GDM1 (cell line): ENCODE results near the gene PDZD8.
"Not testable (repeated sequence)": the region's sequence is repeated elsewhere in the genome, so short reads cannot be mapped to it uniquely, and the experiment has no call there.

Experiments used
- DNase-seq: peaks from one replicate; lab custom pipeline; 2025; lab: John Stamatoyannopoulos, UW

Gene PDZD8

GRCh38 chr10:117348236-117348635, 27.0 kb downstream of the PDZD8 start:
- no peak for DNase-seq

GRCh38 chr10:117346574-117346973, 28.7 kb downstream of the PDZD8 start:
- no peak for DNase-seq

- no peak for DNase-seq
Observed at GRCh38 chr10:117345143-117345542, 30.1 kb downstream of the PDZD8 start.

- DNase-seq: no peak
Observed at GRCh38 chr10:117342641-117343040, 32.6 kb downstream of the PDZD8 start.

GRCh38 chr10:117341061-117341460, 34.2 kb downstream of the PDZD8 start:
- DNase-seq: no peak

GRCh38 chr10:117339979-117340378, 35.3 kb downstream of the PDZD8 start:
- DNase-seq: no peak

GRCh38 chr10:117339578-117339977, 35.7 kb downstream of the PDZD8 start:
- DNase-seq: no peak

- DNase-seq: no peak
Observed at GRCh38 chr10:117334926-117335325, 40.3 kb downstream of the PDZD8 start.

GRCh38 chr10:117334066-117334465, 41.2 kb downstream of the PDZD8 start:
- DNase-seq: no peak

GRCh38 chr10:117327262-117327661, 48.0 kb downstream of the PDZD8 start:
- DNase-seq: no peak

GRCh38 chr10:117324367-117324766, 50.9 kb downstream of the PDZD8 start:
- no peak for DNase-seq

- no peak for DNase-seq
Observed at GRCh38 chr10:117322260-117322659, 53.0 kb downstream of the PDZD8 start.

GRCh38 chr10:117320050-117320665, 55.1 kb downstream of the PDZD8 start:
- DNase-seq: no peak

GRCh38 chr10:117318909-117319308, 56.3 kb downstream of the PDZD8 start:
- no peak for DNase-seq

- DNase-seq: no peak
Observed at GRCh38 chr10:117316701-117317100, 58.5 kb downstream of the PDZD8 start.

- no peak for DNase-seq
Observed at GRCh38 chr10:117313641-117314040, 61.6 kb downstream of the PDZD8 start.

- DNase-seq: no peak
Observed at GRCh38 chr10:117312430-117312829, 62.8 kb downstream of the PDZD8 start.

- DNase-seq: no peak
Observed at GRCh38 chr10:117311261-117311660, 64.0 kb downstream of the PDZD8 start.

- no peak for DNase-seq
Observed at GRCh38 chr10:117306674-117307073, 68.6 kb downstream of the PDZD8 start.

GRCh38 chr10:117303451-117303850, 71.8 kb downstream of the PDZD8 start:
- DNase-seq: not testable (repeated sequence)

GRCh38 chr10:117300671-117301070, 74.6 kb downstream of the PDZD8 start:
- DNase-seq: no peak

- no peak for DNase-seq
Observed at GRCh38 chr10:117299435-117299834, 75.8 kb downstream of the PDZD8 start.

- DNase-seq: no peak
Observed at GRCh38 chr10:117298219-117298618, 77.0 kb downstream of the PDZD8 start.

GRCh38 chr10:117294735-117295134, 80.5 kb downstream of the PDZD8 start:
- DNase-seq: no peak
